BJ (cell line): ENCODE measurements around the gene MED16. TPM values are rescaled to one million over a fixed set of nuclear protein-coding genes. Genes with fewer than 3 reads are reported as not detected.

Experiments
- CTCF ChIA-PET: fragments of 350-600 bp; formaldehyde crosslinking; extraction: SDS; loops from one replicate; lab custom pipeline; 2021; ENCODE audit warnings: antibody characterized with exemption, inconsistent platforms; lab: Yijun Ruan, JAX
- POLR2A ChIA-PET: fragments of 300-600 bp; sonication (Branson Sonifier 250); formaldehyde crosslinking; extraction: SDS; loops from one replicate; lab custom pipeline; 2021; ENCODE audit warnings: antibody characterized with exemption; lab: Charles Lee
- DNase-seq: peaks from one replicate; pipeline ENCODE4 v3.0.0-alpha.2; 2011; ENCODE audit warnings: low read depth
- H3K27me3 ChIP-seq: 2 replicates; pipeline ENCODE4 v1.6.0; 2011; ENCODE audit warnings: low read length; ENCODE audit not compliant: control insufficient read depth, insufficient read depth
- H3K36me3 ChIP-seq: 2 replicates; pipeline ENCODE4 v1.5.1; 2011; ENCODE audit warnings: low read length; ENCODE audit not compliant: control insufficient read depth, insufficient read depth
- H3K4me3 ChIP-seq: 2 replicates; pipeline ENCODE4 v1.5.1; 2011; ENCODE audit warnings: low read depth, mild to moderate bottlenecking, control low read depth, low read length
- polyA plus RNA-seq: library from polyadenylated mRNA; depleted of rRNA; stranded (reverse); fragments of >200 nt; gene quantifications from 2 replicates; pipeline ENCODE4 v1.2.3, GENCODE V29; 2011
- TF ChIP-seq, protein P1 (sequence below): IDR thresholded peaks from 2 replicates; pipeline ENCODE4 v1.5.1; 2011; ENCODE audit warnings: low read depth, mild to moderate bottlenecking, control low read depth, inconsistent platforms, low read length, moderate library complexity; ENCODE audit not compliant: insufficient read depth

MED16 gene
- polyA plus RNA-seq, 1 experiment = 39.8 TPM

DNA sequence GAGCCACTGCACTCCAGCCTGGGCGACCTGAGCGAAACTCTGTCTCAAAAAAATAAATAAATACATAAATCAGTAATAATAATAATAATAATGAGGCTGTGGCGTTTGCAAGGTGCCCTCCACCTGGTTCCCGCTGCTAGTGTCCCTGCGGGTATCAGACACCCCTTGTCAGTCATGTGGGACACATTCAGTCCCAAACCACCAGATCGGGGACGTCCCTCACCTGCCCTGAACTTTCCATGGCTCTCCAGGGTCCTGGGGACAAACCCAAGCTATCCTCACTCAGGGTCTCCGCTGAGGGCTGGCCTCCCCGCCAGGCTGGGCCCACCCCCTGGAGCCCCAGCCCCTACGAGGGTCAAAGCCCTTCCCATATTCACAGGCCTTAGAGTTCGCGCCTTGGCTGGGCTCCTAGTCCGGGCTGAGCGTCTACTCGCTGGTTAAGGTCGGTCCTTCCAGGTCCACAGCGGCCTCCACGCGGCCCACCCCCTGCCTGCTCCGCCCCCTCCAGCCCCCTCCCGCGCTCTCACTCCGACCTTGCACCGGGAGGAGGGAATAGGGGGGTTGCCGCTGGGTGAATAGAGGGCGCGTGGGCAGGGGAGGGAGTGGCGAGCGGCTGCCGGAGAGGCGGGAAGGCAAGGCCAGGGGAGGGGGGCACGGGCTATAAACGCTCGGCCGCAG is 23.8 kb upstream of the MED16 start:
- ChIA-PET POLR2A (no interaction called here), CTCF (interaction anchor here (1.0 kb wide), 1 partner anchor 37 kb away, joined by 4 read pairs; no protein-coding TSS in a partner anchor)
- H3K27me3 ChIP-seq = peaks cover 22% of the 10 kb centered on the region
- DNase-seq = no peak
- TF ChIP-seq, protein P1, sequence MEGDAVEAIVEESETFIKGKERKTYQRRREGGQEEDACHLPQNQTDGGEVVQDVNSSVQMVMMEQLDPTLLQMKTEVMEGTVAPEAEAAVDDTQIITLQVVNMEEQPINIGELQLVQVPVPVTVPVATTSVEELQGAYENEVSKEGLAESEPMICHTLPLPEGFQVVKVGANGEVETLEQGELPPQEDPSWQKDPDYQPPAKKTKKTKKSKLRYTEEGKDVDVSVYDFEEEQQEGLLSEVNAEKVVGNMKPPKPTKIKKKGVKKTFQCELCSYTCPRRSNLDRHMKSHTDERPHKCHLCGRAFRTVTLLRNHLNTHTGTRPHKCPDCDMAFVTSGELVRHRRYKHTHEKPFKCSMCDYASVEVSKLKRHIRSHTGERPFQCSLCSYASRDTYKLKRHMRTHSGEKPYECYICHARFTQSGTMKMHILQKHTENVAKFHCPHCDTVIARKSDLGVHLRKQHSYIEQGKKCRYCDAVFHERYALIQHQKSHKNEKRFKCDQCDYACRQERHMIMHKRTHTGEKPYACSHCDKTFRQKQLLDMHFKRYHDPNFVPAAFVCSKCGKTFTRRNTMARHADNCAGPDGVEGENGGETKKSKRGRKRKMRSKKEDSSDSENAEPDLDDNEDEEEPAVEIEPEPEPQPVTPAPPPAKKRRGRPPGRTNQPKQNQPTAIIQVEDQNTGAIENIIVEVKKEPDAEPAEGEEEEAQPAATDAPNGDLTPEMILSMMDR = no peak
- H3K4me3 ChIP-seq = no peak overlapping the region; the same call in 1 of the 2 replicates
- H3K36me3 ChIP-seq = no peaks in the 10 kb centered on the region

DNA sequence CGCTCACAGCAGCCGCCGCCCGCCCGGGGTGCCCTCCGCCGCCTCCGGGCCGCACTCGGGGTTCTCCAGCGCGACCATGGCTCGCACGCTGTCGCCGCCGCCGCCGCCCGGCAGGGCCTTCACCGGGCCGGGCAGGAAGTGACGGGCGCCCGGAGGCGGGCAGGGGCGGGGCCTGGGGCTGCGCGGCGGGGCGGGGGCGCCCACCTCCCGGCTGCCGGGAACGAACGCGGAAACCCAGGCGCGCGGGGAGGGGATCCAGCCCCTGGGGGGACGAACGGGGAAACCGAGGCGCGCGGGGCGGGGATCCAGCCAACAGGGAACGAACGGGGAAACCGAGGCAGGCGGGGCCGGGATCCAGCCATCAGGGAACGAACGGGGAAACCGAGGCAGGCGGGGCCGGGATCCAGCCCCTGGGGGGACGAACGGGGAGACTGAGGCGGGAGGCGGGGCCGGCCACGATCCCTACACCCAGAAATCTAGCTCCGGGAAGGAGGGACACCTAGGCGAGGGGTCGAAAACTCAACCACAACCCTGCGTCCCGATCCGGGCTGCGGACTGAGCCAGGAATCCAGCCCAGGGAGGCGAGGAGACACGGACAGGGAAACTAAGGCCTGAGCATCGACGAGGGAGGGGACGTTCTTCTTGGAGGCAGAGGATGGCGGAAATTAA is 20.2 kb upstream of the MED16 start, which contains the start of gene R3HDM4:
Gene R3HDM4 (minus strand): TSS at position 140 of the 669 bp plus-strand sequence. CDS start 62 bp downstream, at position 78.
- no peak for DNase-seq
- ChIA-PET CTCF (interaction anchor here (0.6 kb wide), 1 partner anchor 71 kb away, joined by 3 read pairs; the partner anchor contains the start of gene WDR18), POLR2A (no interaction called here)
- TF ChIP-seq, protein P1 = no peak
- Histone ChIP-seq H3K27me3 (peaks cover 9% of the 10 kb centered on the region), H3K36me3 (no peaks in the 10 kb centered on the region), H3K4me3 (peak within 1 kb of the TSS; percentile 94)

DNA sequence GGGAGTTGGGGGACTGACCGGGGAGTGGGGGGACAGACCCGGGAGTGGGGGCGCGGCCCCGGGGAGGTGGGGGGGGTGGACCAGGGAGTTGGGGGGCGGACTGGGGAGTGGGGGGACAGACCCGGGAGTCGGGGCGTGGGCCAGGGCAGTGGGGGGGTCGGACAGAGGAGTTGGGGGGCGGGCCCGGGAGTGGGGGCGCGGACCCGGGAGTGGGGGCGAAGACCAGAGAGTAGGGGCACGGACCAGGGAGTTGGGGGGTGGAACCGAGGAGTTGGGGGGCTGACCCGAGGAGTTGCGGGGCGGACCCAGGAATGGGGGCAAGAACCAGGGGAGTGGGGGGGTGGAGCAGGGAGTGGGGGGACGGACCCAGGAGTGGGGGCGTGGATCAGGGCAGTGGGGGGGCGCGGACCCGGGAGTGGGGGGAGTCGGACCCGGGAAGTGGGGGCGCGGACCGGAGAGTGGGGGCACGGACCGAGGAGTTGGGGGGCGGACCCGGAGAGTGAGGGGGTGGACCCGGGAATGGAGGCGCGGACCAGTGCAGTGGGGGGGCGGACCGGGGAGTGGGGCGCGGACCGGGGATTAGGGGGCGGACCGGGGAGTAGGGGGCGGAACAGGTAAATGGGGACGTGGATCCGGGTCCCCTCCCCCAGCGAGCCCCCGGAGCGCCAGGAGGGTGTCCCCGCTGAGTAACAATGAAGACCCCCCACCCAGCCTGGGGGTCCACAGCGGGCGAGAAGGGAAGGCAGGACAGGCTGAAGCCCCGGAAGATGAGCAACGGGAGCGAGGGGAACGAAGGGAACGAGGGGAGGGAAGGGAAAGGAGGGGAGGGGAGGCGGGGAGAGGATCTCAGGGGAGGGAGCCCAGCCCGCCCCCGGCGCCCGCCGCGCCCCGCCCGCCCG is 19.4 kb upstream of the MED16 start:
- Histone ChIP-seq H3K27me3 (peaks cover 1% of the 10 kb centered on the region; the same call in 1 of the 2 replicates), H3K36me3 (0 out of 2 replicates have a peak, but pooled peaks cover 2% of the 10 kb centered on the region), H3K4me3 (peak overlapping the region; percentile 94)
- ChIA-PET CTCF (no interaction called here), POLR2A (no interaction called here)
- DNase-seq = no peak
- TF ChIP-seq, protein P1 = no peak

GRCh38 chr19:911197-912033 is 18.4 kb upstream of the MED16 start:
- POLR2A ChIA-PET = no interaction called here
- CTCF ChIA-PET = no interaction called here
- no peak for DNase-seq
- peak overlapping the region; percentile 94 for H3K4me3 ChIP-seq
- TF ChIP-seq, protein P1 = no peak
- no peaks in the 10 kb centered on the region for H3K27me3 ChIP-seq
- 0 out of 2 replicates have a peak, but pooled peaks cover 2% of the 10 kb centered on the region for H3K36me3 ChIP-seq
